Hematopoietic multipotent progenitor cell (in vitro differentiated cells): ENCODE data around the gene LRRC59. TPM values are rescaled to one million over a fixed set of nuclear protein-coding genes. Genes with fewer than 3 reads are reported as not detected.
"Not testable (repeated sequence)": the region's sequence is repeated elsewhere in the genome, so short reads cannot be mapped to it uniquely, and the experiment has no call there.

Experiments used
- DNase-seq, 3 donors: peaks; one replicate each; pipeline ENCODE4 v3.0.0-alpha.2; 2011 to 2015; ENCODE audit warnings: low read depth in 2 of 3, low spot score in 2 of 3
- total RNA-seq: library from RNA; depleted of rRNA; stranded (reverse); fragments of >200 nt; gene quantifications from one replicate; pipeline ENCODE4 v1.2.3, GENCODE V29; 2012

The LRRC59 gene
- 59.8 TPM for total RNA-seq

DNA sequence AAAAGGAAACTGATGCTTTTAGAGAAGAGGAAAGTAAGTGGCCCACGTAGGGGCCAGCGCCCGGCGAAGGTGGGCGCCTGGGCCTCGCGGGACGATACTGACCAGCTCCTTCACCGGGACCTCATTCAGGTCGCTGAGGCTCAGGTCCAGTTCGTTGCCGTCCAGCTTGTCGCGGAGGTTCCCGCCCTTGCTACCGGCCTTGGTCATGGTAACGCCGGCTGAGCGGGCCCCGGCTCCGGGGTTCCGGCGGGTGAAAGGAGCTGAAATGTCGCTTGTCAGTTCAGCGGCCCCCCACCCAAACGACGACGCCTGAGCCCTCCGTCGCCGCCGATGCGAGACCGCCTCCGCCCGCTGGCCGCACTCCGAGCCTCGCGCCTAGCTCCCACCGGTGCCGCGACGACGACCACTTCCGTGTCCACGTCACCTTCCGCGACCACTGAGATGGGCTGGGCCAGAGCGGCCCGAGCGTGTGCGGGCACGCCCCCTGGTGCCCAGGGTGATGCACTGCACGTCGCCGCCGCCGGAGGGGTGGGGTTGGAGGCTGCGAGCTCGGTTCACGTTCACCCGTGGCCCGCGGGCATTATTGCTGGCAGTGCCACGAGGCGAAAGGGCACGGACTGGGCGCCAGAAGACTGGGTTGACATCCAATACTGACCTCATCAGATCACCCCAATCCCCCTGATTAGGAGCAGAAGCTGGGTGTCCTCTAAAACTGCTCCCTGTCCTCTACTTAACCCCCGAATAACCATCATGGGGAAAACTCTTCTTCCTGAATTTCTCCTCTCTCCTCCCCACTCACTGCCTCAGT, at the start of gene LRRC59:
Gene LRRC59 (minus strand): TSS at position 413 of the 808 bp plus-strand sequence. CDS start 206 bp downstream, at position 207.
- DNase-seq: peak; percentile 89 to 95 (median 90)

DNA sequence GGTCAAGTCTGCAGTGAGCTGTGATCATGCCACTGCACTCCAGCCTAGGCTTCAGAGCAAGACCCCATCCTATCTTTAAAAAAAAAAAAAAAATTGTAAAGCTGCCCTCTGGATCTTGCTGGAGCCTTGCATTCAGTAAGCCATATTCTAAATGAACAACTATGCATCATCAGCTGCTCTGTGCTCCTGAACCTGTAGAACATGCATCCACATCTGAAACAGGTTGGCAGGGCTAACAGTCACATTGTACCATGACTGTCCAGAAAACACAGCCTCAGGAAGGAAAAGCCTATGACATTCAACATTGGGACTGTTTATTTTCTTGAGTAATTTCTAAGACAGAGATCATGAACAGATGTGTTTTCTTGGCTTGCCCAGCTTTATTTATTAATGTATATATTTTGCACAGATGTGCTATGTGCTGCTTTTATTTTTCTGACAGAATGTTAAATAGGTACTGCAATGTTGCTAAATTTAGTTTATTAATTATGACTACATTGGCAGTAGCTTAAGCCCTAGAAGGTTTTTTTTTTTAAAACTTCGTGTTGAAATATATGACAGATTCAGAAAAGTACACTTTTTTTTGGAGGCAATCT, 48.5 kb upstream of the LRRC59 start:
- DNase-seq: no peak

DNA sequence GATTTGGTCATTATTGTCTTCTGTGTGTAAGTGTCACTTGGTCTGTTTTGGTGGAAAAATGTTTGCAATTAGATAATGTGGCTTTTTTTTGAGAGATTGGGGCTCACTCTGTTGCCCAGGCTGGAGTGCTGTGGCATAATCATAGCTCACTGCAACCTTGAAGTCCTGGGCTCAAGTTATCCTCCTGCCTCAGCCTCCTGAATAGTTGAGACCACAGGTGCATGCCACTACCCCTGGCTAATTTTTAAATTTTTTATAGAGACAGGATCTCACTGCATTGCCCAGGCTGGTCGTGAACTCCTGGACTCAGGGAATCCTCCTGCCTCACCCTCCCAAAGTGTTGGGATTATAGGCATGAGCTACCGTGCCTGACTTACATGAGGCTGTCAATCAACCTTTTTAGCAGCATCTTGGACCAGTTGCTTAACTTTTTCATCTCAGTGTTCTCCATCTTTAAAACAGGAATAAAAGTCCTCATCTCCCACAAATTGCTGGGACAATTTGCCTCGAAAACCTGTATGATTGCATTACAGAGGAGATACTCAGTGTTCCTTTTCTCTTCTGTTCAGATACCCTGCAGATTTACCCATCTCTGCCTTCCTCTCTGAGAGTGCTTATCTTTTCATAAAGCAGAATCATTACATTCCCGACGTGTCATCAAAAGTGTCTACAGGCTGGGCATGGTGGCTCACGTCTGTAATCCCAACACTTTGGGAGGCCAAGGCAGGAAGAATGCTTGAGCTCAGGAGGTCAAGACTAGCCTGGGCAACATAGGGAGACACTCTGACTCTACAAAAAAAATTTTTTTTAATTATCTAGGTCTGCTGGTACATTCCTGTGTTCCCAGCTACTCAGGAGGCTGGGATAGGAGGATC, 47.8 kb upstream of the LRRC59 start:
- DNase-seq: no peak

DNA sequence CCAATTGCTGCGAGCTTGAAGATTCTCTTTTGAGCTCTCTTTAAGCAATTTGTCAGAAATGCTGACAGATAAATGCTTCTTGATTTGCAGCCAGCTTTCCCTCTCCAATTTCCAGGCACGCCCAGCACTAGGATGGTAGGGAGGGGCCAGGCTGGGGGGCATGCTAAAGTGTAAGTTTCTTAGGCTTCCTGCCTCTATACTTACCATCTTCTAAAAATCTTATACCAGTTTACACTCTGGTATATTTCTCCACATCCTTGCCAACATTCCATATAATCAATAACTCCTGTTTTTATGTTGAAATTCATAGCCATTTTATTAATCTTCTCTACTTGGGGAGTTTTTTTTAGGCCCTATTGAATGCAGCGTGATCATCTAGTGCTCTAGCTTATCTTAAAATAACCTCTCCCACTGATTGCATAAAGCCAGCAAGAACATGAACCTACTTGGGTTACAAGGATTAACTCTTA, 46.2 kb upstream of the LRRC59 start:
- DNase-seq: no peak

GRCh38 chr17:50440838-50441829, 43.8 kb upstream of the LRRC59 start:
- DNase-seq: no peak

GRCh38 chr17:50440172-50440837, 43.0 kb upstream of the LRRC59 start:
- no peak for DNase-seq

GRCh38 chr17:50439008-50439407, 41.7 kb upstream of the LRRC59 start:
- no peak for DNase-seq

DNA sequence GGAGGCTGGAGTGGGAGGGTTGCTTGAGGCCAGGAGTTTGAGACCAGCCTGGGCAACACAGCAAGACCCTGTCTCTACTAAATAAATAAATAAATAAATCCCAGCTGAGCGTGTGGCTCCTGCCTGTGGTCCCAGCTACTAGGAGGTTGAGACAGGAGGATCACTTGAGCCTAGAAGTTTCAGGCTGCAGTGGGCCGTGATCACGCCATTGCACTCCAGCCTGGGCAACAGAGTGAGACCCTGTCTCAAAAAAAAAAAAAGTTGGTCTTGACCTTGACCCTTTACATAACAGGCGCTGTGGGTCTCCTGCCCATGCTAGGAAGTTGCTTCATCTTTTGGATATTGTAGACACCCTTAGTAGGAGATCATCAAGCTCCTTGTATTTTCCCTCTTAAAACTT, 40.1 kb upstream of the LRRC59 start:
- no peak for DNase-seq

- DNase-seq: no peak
These were observed 34.9 kb upstream of the LRRC59 start for GRCh38 chr17:50432125-50432762.

DNA sequence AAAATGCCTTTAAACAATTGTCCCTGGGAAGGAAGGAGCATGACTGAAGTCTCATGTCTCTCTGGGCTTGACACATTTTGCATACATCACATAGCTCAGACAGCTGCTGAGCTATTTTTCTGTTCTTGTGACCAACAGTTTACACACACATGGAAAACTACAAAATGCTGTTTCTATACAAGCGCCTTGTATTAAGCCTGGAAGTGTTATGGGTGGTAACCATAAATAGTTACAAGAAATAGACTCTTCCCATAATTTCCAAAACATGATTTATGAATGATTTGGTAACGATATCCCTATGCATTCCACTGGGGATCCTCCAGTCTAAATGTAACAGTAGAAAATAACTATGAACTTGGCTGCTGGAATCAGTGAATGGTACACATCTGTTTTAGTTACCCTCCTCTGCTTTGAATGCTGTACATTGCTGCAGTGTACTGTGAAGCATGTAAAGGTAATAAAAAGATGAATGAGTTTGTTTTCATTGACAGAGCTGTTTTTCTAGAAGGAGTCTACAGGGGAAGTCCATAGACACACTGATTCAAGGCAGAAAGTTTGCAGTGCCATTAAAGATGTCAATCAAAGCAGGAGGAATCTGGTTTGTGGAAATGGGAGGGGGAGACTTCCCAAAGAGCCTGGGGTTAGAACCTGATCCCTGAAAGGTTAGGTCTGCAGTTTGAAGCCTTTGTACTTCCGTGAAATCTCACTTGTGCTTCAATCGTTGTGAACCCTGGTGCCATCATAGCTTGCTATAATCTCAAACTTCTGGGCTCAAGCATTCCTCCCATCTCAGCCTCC, 33.7 kb upstream of the LRRC59 start:
- no peak for DNase-seq

DNA sequence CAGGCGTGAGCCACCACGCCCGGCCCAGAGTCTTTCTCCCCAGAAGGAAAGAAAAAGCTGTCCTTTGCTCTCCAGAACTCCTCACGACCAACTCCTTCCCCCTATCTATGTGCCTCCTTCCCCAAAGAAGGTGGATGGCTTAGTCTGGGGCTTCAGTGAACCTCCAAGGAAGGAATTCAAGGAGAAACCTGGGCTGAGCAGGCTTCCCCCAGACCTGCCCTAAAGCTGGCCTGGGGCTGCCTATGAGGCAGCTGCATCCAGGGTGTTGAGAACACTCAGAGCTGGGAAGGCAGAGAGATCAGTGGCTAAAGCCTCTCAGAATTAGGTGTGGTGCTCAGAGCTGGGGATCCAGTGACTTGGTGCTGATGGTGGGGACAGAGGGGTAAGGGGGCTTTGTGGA, 32.5 kb upstream of the LRRC59 start:
- DNase-seq: no peak

GRCh38 chr17:50428831-50429424, 31.6 kb upstream of the LRRC59 start:
- no peak for DNase-seq

GRCh38 chr17:50428126-50428525, 30.8 kb upstream of the LRRC59 start:
- DNase-seq: not testable (repeated sequence)

- DNase-seq: peak in 2 of 3 donors; percentile 32 to 39
These were observed 29.8 kb upstream of the LRRC59 start for GRCh38 chr17:50426814-50427787.

GRCh38 chr17:50426472-50426782, 29.1 kb upstream of the LRRC59 start:
- no peak for DNase-seq

GRCh38 chr17:50425682-50426471, 28.6 kb upstream of the LRRC59 start, which contains the start of gene ACSF2:
Gene ACSF2, plus strand, starts transcription at chr17:50426218. Its CDS starts 44 bp downstream, at chr17:50426262.
- peak; percentile 25 to 67 (median 62) for DNase-seq
